Suprapubic skin (tissue), 3 donors: ENCODE results near the gene PRSS1.

Experiments
- POLR2A ChIP-seq, 2 donors: fragments of 450-650 bp; IDR thresholded peaks; one replicate each; pipeline ENCODE4 v1.6.1; 2017; ENCODE audit warnings: antibody characterized with exemption in 2 of 2, mild to moderate bottlenecking in 2 of 2, moderate library complexity in 2 of 2
- TF ChIP-seq, protein P1 (sequence below), 2 donors: fragments of 200-600 bp in 1 of 2; fragments of 450-650 bp in 1 of 2; sonication (generic) in 1 of 2; IDR thresholded peaks; one replicate each; pipeline ENCODE4 v1.5.1; 2016 to 2019; ENCODE audit warnings: antibody characterized with exemption in 2 of 2, mild to moderate bottlenecking in 1 of 2, moderate library complexity in 1 of 2

DNA sequence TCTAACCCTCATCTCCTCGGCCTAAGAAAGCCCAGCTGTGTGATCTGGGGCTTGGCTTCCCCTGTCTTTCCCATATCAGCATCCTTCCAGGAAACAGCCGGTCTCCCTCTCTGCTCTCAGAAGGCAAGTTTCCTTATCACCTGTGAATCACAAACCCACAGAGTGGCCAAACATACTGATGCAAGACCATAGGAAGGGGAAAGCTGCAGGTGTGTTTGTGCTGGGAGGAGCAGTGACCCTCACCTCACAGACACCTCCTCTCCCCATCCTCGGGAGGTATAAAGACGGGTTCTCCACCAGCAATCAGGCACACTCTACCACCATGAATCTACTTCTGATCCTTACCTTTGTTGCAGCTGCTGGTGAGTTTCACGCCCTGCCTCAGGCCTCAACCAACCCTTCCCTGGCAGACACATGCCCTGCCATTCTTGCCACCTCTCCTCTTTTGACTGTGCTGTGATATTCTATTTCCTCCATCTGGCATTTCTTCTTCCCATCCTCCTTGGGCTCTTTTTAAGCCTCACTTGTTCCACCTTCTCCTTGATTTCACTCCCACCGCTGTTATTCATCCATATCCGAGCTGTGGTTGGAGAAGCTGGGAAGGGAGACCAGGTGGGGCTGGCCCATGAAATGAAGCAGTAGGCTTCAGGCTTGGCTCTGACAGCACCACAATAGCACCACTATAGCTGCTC, 21.5 kb downstream of the PRSS1 start, which contains the start of gene PRSS2:
- TF ChIP-seq, protein P1, sequence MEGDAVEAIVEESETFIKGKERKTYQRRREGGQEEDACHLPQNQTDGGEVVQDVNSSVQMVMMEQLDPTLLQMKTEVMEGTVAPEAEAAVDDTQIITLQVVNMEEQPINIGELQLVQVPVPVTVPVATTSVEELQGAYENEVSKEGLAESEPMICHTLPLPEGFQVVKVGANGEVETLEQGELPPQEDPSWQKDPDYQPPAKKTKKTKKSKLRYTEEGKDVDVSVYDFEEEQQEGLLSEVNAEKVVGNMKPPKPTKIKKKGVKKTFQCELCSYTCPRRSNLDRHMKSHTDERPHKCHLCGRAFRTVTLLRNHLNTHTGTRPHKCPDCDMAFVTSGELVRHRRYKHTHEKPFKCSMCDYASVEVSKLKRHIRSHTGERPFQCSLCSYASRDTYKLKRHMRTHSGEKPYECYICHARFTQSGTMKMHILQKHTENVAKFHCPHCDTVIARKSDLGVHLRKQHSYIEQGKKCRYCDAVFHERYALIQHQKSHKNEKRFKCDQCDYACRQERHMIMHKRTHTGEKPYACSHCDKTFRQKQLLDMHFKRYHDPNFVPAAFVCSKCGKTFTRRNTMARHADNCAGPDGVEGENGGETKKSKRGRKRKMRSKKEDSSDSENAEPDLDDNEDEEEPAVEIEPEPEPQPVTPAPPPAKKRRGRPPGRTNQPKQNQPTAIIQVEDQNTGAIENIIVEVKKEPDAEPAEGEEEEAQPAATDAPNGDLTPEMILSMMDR (IDR thresholded peaks at IDR 0.05): no peak
- TF ChIP-seq POLR2A (IDR thresholded peaks at IDR 0.05): no peak
